ENCODE results near the gene NCKAP5.

NCKAP5 gene

GRCh38 chr2:132680544-132680943 is 887.7 kb downstream of the NCKAP5 start:
- DNase-seq (ENCODE audit: low read depth in 1 of 2, low spot score in 1 of 2) = no peak

GRCh38 chr2:132678483-132678882 is 889.8 kb downstream of the NCKAP5 start:
- DNase-seq (ENCODE audit: low read depth in 1 of 2, low spot score in 1 of 2) = no peak

GRCh38 chr2:132677661-132678060 is 890.6 kb downstream of the NCKAP5 start:
- no peak for DNase-seq (ENCODE audit: low read depth in 1 of 2, low spot score in 1 of 2)

- no peak for DNase-seq (ENCODE audit: low read depth in 1 of 2, low spot score in 1 of 2)
These were observed 891.3 kb downstream of the NCKAP5 start for GRCh38 chr2:132676999-132677398.

- DNase-seq (ENCODE audit: low read depth in 1 of 2, low spot score in 1 of 2) = no peak
These were observed 897.0 kb downstream of the NCKAP5 start for GRCh38 chr2:132671151-132671835.

GRCh38 chr2:132670496-132671150 is 897.6 kb downstream of the NCKAP5 start:
- no peak for DNase-seq (ENCODE audit: low read depth in 1 of 2, low spot score in 1 of 2)

GRCh38 chr2:132669908-132670495 is 898.3 kb downstream of the NCKAP5 start, which contains the start of gene LYPD1:
Gene LYPD1, minus strand, starts transcription at chr2:132670205. Its CDS starts 273 bp downstream, at chr2:132669932.
- no peak for DNase-seq (ENCODE audit: low read depth in 1 of 2, low spot score in 1 of 2)

- DNase-seq (ENCODE audit: low read depth in 1 of 2, low spot score in 1 of 2) = no peak
These were observed 899.0 kb downstream of the NCKAP5 start for GRCh38 chr2:132668987-132669907.

GRCh38 chr2:132668189-132668823 is 900.0 kb downstream of the NCKAP5 start:
- DNase-seq (ENCODE audit: low read depth in 1 of 2, low spot score in 1 of 2) = no peak

- DNase-seq (ENCODE audit: low read depth in 1 of 2, low spot score in 1 of 2) = no peak
These were observed 900.6 kb downstream of the NCKAP5 start for GRCh38 chr2:132667706-132668105.

- no peak for DNase-seq (ENCODE audit: low read depth in 1 of 2, low spot score in 1 of 2)
These were observed 902.7 kb downstream of the NCKAP5 start for GRCh38 chr2:132665401-132666140.

- no peak for DNase-seq (ENCODE audit: low read depth in 1 of 2, low spot score in 1 of 2)
These were observed 904.2 kb downstream of the NCKAP5 start for GRCh38 chr2:132664096-132664495.

- DNase-seq (ENCODE audit: low read depth in 1 of 2, low spot score in 1 of 2) = no peak
These were observed 905.5 kb downstream of the NCKAP5 start for GRCh38 chr2:132662732-132663131.

- no peak for DNase-seq (ENCODE audit: low read depth in 1 of 2, low spot score in 1 of 2)
These were observed 908.9 kb downstream of the NCKAP5 start for GRCh38 chr2:132659331-132659730.

- no peak for DNase-seq (ENCODE audit: low read depth in 1 of 2, low spot score in 1 of 2)
These were observed 911.8 kb downstream of the NCKAP5 start for GRCh38 chr2:132656266-132656975.

- DNase-seq (ENCODE audit: low read depth in 1 of 2, low spot score in 1 of 2) = no peak
These were observed 913.3 kb downstream of the NCKAP5 start for GRCh38 chr2:132654968-132655367.

- DNase-seq (ENCODE audit: low read depth in 1 of 2, low spot score in 1 of 2) = no peak
These were observed 913.9 kb downstream of the NCKAP5 start for GRCh38 chr2:132654335-132654734.

- no peak for DNase-seq (ENCODE audit: low read depth in 1 of 2, low spot score in 1 of 2)
These were observed 915.8 kb downstream of the NCKAP5 start for GRCh38 chr2:132652474-132652873.

All from stimulated activated CD4-positive, alpha-beta T cell treated with anti-CD3 and anti-CD28 coated beads, Interleukin-15, amount 100 ng/mL, for 1 hour (primary cell).